PFSK-1 (cell line): Measurements from ENCODE around the gene GAPT.

Source experiments
- POLR2AphosphoS5 ChIP-seq: IDR thresholded peaks from 2 replicates; pipeline ENCODE4 v1.6.1; 2012; ENCODE audit warnings: low read depth, mild to moderate bottlenecking, control low read depth, low read length, moderate library complexity
- REST ChIP-seq, 2 experiments: IDR thresholded peaks; 2 replicates each; pipeline versions ENCODE4 v1.6.1 to v1.8.0; 2011 to 2012; ENCODE audit warnings: low read depth in 2 of 2, low read length in 2 of 2, control low read depth in 1 of 2, inconsistent platforms in 1 of 2, mild to moderate bottlenecking in 1 of 2, moderate library complexity in 1 of 2; ENCODE audit not compliant: insufficient read depth in 1 of 2
- SIN3A ChIP-seq: IDR thresholded peaks from 2 replicates; pipeline ENCODE4 v1.6.1; 2012; ENCODE audit warnings: mild to moderate bottlenecking, low read length, moderate library complexity, borderline replicate concordance; ENCODE audit not compliant: insufficient read depth
- TAF1 ChIP-seq: IDR thresholded peaks from 2 replicates; pipeline ENCODE4 v1.6.1; 2012; ENCODE audit warnings: low read length, control low read depth, borderline replicate concordance; ENCODE audit not compliant: insufficient read depth

DNA sequence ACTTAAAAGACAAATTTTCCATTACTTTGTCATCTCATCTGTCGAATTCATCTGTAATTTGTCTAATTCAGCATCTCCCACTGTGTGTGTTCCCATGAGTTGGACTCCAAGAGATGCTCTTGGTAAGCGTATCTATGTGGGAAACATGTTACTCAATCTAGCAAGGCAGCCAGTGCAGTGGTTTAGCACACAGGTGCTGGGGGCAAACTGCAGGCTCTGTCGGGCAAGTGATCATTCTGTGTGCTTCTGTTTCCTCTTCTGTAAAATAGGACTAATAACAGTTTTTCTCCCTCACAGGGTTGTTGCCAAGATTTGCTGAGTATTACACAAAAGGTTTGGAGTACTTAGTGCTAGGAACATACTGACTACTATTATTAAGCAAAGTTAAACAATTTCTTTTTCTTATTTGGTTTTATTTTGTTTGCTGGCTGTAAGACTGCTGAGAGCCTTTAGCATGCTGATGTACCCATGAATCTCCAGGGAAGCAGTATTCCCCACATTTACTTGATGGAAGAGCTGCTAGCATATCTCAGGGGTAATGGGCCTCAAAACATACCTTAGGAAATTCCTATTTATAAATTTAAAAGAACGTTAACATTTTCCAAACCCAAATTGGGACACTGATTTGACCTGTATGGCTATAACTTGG lies 709 bp upstream of the GAPT start:
- TF ChIP-seq SIN3A, result no peak
- TF ChIP-seq POLR2AphosphoS5, result no peak
- TF ChIP-seq REST (IDR thresholded peaks at IDR 0.05; ENCODE audit: insufficient read depth in 1 of 2, low read depth in 2 of 2, low read length in 2 of 2), result no peak
- TF ChIP-seq TAF1, result no peak
